HL-60/S4 treated with phorbol 12-myristate 13-acetate at 8.2 ng/mL for 4 days and 3 days (cell line): ENCODE data around the gene NSFL1C.
"Not testable (repeated sequence)": the region's sequence is repeated elsewhere in the genome, so short reads cannot be mapped to it uniquely, and the experiment has no call there.

ENCODE experiments used
- in situ Hi-C: fragments of 300-500 bp; cut with MboI; formaldehyde crosslinking; loops from 2 replicates; pipeline ENCODE4 v1.15.0; 2022; ENCODE audit warnings: low sequenced_read_pairs

NSFL1C gene

DNA sequence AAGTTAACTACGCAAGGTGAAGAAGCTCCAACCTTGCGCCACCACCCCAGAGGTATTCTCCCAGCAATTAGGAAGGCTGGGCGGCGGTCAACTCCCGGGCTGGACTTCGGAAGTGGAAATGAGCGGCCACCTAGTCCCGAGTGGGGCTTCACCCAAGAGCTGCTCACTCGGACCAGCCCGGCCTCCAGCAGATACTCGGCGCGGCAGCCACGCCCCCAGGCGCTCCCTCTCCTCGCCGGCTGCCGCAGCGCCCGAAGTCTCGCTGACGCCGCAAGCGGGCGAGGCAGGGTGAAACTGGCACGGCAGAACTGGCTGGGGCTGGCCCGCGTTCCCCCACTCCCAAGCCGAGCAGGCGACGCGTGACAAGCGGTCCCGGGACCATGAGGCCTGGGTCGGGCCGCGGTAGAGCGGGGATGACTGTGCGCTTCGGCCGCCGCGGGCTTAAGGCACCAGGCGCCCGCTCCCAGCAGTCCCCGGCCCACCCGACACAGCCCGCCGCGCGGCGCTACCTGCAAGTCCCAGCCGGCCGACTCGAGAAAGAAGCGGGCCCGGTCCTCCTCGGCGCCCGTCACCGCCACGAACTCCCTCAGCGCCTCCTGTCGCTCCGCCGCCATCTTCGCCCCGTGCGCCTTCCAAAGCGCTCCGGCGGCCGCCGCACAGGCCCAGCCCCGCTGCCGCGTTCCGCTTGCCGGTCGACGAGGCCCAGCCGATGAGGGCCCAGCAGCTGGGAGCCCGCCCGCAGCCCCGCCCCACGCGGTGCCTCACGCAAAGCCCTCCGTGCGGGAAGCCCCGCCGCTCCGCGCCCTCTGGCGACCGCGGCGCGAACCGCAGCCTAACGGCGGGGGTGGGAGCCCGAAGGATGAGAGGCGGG lies at the start of gene NSFL1C:
Gene NSFL1C, minus strand, starts transcription at position 639 of the 871 bp plus-strand sequence. Its CDS starts 25 bp downstream, at position 614.
- in situ Hi-C loops, result no loop called here

GRCh38 chr20:1513801-1514200 lies 47.2 kb upstream of the NSFL1C start:
- in situ Hi-C loops, result no loop called here

DNA sequence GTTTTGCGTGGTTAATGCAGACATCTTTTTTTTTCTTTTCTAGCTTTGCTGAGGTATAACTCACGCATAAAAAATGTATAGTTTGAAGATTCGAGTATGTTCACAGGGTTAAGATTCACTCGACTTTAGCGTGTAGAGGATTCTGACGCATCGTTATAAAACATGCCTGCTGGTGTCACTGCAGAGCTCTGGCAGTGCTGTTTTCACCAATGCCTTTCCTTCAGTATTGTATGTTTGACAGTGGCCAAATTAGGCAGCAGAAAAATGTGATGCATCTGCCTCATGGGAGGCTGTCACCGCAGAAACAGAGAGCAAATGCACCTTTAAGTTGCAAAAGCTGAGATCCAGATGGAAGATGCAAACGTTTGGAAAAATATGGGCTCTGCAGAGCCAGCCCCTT lies 42.6 kb upstream of the NSFL1C start:
- in situ Hi-C loops, result no loop called here

GRCh38 chr20:1508574-1508973 lies 41.9 kb upstream of the NSFL1C start:
- in situ Hi-C loops, result no loop called here

- in situ Hi-C loops, result no loop called here
These were observed 40.6 kb upstream of the NSFL1C start for GRCh38 chr20:1507276-1507675.

DNA sequence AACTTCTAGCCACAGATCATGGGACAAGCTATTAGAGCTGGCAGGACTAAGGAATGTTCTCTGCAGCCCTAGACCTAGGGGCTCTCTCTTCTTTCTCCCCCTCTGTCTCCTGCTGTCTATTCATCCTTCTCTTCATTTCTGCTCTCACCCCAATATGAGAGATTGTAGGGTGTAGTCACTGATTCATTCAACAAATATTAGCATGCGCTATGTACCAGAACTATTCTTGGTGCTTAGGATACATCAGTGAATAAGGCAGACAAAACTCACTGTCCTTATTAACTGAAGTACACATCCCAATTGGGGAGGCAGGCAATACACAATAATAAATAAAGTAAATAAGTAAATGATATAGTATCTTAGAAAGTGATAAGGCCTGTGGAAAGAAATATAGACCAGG lies 39.2 kb upstream of the NSFL1C start:
- in situ Hi-C loops, result no loop called here

- in situ Hi-C loops, result no loop called here
These were observed 38.7 kb upstream of the NSFL1C start for GRCh38 chr20:1505361-1505760.

GRCh38 chr20:1503564-1504227 lies 37.0 kb upstream of the NSFL1C start:
- in situ Hi-C loops, result no loop called here

- in situ Hi-C loops, result no loop called here
These were observed 33.8 kb upstream of the NSFL1C start for GRCh38 chr20:1500496-1500895.

GRCh38 chr20:1499528-1500420 lies 33.1 kb upstream of the NSFL1C start:
- in situ Hi-C loops, result no loop called here

GRCh38 chr20:1497371-1497770 lies 30.7 kb upstream of the NSFL1C start:
- in situ Hi-C loops, result not testable (repeated sequence)

GRCh38 chr20:1496930-1497329 lies 30.3 kb upstream of the NSFL1C start:
- in situ Hi-C loops, result no loop called here

- in situ Hi-C loops, result no loop called here
These were observed 27.8 kb upstream of the NSFL1C start for GRCh38 chr20:1494436-1494835.

DNA sequence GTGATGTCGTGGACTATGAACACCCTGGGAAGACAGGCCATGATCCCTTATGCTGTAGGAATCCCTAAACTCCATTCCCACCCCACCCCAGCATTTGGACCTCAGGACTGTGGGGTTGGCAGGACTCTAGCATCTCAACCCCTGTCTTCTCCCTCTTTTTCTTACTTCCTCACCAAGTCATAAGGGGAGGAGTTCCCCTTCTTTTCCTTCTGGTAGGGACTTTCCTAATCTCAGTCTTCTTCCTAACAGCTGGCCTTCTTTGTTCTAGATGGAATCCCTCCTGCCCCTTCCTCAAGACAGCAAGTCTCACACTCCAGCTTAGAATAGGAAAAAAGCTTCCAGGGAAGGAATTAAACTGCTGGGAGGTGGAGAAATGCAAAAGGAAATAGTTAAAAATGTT lies 26.9 kb upstream of the NSFL1C start:
- in situ Hi-C loops, result no loop called here

GRCh38 chr20:1491860-1492642 lies 25.4 kb upstream of the NSFL1C start:
- in situ Hi-C loops, result no loop called here

DNA sequence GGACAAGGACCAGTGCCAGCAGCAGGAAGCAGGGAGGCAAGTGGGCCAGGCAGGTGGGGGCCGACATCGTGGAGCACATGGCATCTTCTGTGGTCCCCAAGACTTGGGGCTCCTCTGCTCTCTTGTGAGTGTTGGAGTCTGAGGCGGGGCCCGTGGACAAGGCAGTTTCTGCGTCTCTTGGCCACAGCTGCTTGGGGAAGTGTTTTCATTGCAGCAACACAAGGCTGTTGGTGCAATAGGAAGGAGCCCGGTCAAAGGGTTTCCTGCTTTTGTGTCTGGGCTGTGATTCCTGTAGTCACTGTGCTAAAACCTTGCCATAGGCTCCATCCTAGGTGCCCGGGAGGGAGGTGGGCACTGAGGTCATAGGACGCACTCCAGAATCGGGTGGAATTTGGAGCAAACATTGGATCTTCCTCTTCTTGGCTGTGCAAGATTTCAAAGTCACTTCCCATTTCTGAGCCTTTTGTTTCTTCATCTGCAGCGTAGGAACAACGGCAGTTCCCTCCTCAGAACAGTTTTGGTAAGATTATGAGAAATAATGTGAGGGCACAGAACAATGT lies 24.7 kb upstream of the NSFL1C start, which contains the start of gene SIRPB2:
Gene SIRPB2, minus strand, starts transcription at position 140 of the 560 bp plus-strand sequence. Its CDS starts 61 bp downstream, at position 79.
- in situ Hi-C loops, result no loop called here

- in situ Hi-C loops, result no loop called here
These were observed 24.1 kb upstream of the NSFL1C start for GRCh38 chr20:1490643-1491195.

DNA sequence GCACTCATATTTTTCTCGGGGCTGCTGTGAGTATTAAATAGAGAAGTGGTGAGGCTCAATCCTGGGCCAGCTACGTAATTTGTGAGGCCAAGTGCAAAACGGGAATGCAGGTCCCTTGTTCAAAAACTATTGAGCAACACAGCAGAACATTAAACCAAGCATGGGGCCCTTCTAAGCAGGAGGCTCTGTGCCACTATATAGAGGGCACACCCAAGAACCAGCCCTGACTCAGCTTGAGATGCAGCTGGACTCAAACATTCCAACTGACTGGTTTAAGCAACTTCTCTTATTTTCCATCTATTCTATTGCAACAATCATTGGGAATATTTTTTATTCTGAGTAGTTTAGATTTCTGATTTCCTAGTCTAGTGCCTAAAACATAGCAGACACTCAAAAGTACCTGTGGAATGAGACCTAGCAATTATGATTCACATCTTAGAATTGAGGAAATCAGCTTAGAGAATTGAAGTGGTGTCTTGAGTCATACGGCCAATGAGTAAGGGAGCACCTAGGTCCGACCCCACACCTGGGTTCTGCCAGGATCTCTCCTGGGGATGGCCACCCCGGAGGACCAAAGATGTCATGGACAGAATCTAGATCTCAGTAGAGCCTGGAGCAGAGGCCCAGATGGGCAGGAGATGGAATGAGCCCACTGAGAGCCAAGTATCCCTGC lies 23.3 kb upstream of the NSFL1C start:
- in situ Hi-C loops, result no loop called here

- in situ Hi-C loops, result no loop called here
These were observed 22.7 kb upstream of the NSFL1C start for GRCh38 chr20:1489325-1489724.
